ENCODE data around the gene AMBRA1. TPM values are rescaled to one million over a fixed set of nuclear protein-coding genes. Genes with fewer than 3 reads are reported as not detected.

Gene AMBRA1
- total and polyA plus RNA-seq, 2 of the 8 experiments (the other 6 are each of a cell fraction or from before 2014, with no cell fraction given) = 14.2 to 37.4 TPM

DNA sequence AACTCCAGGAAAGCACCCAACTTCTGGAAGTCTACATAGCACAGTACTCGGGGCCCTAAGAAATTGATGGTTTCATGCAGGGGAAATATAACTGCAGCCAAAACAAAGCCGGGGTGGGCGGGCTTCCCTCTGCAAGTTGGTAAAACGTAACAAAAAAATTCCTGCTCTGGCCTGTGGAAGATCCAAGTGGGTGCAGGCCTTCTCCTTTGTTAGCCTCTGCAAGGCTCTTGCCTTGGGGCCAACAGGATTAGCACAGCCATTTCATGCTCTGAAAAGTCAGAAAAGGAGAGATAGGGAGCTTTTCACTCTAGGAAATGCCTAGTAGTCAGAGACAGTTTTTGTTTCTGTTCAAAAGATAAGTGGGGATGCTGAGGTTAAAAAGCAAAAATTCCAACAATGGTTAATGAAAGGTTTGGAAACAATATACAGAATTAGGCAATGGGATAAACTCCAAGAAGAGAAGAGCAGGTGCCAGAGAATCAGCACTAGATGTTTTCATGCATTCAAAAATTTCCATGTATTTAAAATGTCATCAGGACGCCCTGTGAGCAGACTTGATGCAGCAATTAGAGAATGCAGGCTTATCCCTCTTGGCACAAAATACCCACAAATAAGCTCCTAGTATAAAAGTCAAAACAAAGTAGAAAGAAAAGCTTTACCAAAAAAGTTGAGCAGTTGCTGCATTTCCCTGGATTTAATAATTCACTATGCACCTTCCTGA, 130.0 kb downstream of the AMBRA1 start (continued):
- no peak for TF ChIP-seq RNF2 (IDR thresholded peaks at IDR 0.05; ENCODE audit: borderline replicate concordance, low read depth, low read length, missing control alignments, poor library complexity, severe bottlenecking)
- no peak for TF ChIP-seq RBBP5 (IDR thresholded peaks at IDR 0.05; ENCODE audit: borderline replicate concordance, low read depth, low read length)
- TF ChIP-seq SP4 (IDR thresholded peaks at IDR 0.05; ENCODE audit: low read length) = no peak

Data from H1 (cell line).